ENCODE data around the gene RPS23.

The RPS23 gene

GRCh38 chr5:82244854-82245635, 33.1 kb downstream of the RPS23 start:
- no peak overlapping the region for H3K4me3 ChIP-seq (ENCODE audit: low read length)
- no peak for DNase-seq (ENCODE audit: low read depth)
- TF ChIP-seq, protein P1, sequence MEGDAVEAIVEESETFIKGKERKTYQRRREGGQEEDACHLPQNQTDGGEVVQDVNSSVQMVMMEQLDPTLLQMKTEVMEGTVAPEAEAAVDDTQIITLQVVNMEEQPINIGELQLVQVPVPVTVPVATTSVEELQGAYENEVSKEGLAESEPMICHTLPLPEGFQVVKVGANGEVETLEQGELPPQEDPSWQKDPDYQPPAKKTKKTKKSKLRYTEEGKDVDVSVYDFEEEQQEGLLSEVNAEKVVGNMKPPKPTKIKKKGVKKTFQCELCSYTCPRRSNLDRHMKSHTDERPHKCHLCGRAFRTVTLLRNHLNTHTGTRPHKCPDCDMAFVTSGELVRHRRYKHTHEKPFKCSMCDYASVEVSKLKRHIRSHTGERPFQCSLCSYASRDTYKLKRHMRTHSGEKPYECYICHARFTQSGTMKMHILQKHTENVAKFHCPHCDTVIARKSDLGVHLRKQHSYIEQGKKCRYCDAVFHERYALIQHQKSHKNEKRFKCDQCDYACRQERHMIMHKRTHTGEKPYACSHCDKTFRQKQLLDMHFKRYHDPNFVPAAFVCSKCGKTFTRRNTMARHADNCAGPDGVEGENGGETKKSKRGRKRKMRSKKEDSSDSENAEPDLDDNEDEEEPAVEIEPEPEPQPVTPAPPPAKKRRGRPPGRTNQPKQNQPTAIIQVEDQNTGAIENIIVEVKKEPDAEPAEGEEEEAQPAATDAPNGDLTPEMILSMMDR (IDR thresholded peaks at IDR 0.05; ENCODE audit: insufficient read depth, low read depth, low read length, missing control alignments) = no peak

DNA sequence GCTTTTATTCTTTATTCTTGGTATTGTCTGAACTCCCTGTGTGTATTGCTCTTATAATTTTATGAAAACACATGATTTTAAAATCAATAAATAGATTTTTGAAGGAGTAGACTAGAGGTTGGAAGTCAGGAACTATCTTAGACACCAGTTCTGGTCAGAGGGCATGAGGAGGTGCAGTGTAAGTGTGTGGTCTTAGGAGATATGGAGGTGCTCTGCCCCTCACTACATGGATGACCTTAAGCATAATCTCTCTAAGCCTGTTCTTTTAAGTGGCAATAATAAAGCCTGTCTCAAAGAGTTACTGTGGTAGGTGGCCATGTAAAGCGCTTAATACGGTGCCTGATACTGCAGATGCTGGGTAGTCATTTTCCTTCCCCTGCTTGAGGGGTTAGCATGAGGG, 34.0 kb downstream of the RPS23 start:
- no peak for DNase-seq (ENCODE audit: low read depth)
- TF ChIP-seq, protein P1 (IDR thresholded peaks at IDR 0.05; ENCODE audit: insufficient read depth, low read depth, low read length, missing control alignments) = no peak
- H3K4me3 ChIP-seq (ENCODE audit: low read length) = no peak overlapping the region

DNA sequence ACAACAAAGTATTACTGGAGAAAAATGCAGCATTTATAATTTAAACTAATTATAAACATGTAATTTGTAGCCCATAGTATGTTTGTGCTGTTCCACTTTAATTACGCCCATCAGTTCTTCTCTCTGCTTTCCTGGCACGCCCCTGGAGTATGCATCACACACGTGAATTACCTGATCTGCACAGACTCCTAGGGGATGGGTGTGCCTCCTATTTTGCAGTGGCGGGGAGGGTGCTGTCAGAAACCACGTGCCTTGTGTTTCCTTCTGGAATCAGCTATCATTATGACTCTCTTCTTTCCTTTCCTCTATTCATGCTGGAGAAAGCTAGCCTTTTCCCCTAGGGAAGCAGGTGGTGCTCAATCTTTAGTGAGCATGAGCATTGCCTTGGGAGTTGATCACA, 43.3 kb downstream of the RPS23 start:
- H3K4me3 ChIP-seq (ENCODE audit: low read length) = no peak overlapping the region
- TF ChIP-seq, protein P1 (IDR thresholded peaks at IDR 0.05; ENCODE audit: insufficient read depth, low read depth, low read length, missing control alignments) = no peak
- DNase-seq (ENCODE audit: low read depth) = peak; percentile 79

DNA sequence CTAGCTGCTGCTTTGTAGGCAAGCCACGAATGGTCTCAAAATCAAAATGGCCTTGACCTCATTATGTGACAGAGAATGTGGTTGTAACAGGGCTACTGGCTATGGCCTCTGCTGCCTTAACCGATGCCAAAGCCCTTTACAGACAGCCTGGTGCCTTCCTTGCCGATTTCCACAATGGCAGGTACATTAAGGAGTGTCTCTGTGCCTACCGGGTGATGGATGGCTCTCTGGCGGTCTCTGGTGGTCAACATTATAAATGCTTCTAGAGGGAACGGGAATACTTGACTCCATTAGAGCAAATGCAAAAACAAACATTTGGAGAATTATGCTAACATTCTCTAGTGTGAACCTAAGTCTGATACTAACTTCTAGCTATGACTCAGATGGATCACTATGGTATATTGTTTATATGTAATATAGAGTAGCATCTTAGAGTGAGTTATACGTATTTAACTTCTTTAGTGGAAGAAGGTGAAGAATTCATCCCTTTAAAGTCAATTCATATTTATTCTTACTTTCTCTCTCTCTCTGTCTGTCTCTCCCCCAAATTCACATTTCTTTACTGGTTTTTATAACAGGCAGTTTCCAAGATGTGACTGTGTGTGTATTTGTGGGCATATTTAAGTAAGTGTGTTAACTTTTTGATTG, 52.5 kb downstream of the RPS23 start:
- no peak overlapping the region for H3K4me3 ChIP-seq (ENCODE audit: low read length)
- TF ChIP-seq, protein P1 (IDR thresholded peaks at IDR 0.05; ENCODE audit: insufficient read depth, low read depth, low read length, missing control alignments) = peak; percentile 87
- DNase-seq (ENCODE audit: low read depth) = peak; percentile 72

All from epithelial cell of esophagus (primary cell).